Measurements from ENCODE around the gene PAQR4.

DNA sequence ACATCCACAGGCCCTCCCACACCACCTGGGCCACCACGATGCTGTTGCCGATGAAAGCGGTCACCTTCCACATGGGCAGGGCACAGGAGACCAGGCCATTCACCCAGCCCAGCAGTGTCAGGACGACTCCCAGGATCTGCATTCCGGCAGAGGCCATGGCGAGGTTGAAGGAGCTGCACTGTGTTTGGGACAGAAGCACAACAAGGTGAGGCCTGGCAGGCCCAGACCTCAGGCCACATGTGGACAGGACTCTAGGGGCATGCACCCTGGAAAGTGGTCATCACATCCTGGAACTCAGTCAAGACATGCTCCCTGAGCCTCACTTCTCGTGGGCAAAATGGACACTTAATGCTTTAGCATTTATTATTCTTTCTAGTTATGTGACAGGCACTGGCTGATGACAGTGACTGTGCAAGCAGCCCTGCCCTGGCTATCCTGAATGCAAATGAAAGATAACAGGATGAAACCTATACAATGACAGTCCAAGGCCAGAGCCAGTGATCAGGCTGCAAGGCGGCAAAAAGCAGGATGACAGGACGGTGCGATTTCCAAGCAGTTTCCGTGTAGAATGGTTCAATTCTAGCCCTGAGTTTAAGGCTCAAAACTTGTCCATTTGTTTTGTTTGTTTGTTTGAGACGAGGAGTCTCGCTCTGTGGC lies 46.8 kb downstream of the PAQR4 start:
- TF ChIP-seq, protein P1, sequence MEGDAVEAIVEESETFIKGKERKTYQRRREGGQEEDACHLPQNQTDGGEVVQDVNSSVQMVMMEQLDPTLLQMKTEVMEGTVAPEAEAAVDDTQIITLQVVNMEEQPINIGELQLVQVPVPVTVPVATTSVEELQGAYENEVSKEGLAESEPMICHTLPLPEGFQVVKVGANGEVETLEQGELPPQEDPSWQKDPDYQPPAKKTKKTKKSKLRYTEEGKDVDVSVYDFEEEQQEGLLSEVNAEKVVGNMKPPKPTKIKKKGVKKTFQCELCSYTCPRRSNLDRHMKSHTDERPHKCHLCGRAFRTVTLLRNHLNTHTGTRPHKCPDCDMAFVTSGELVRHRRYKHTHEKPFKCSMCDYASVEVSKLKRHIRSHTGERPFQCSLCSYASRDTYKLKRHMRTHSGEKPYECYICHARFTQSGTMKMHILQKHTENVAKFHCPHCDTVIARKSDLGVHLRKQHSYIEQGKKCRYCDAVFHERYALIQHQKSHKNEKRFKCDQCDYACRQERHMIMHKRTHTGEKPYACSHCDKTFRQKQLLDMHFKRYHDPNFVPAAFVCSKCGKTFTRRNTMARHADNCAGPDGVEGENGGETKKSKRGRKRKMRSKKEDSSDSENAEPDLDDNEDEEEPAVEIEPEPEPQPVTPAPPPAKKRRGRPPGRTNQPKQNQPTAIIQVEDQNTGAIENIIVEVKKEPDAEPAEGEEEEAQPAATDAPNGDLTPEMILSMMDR (IDR thresholded peaks at IDR 0.05) = no peak
- no peak for TF ChIP-seq EZH2phosphoT487 (IDR thresholded peaks at IDR 0.05; ENCODE audit: borderline replicate concordance, low read depth)

Data from SK-N-SH (cell line).